ENCODE results near the gene SORBS1.
"Not testable (repeated sequence)": the region's sequence is repeated elsewhere in the genome, so short reads cannot be mapped to it uniquely, and the experiment has no call there.

The SORBS1 gene

DNA sequence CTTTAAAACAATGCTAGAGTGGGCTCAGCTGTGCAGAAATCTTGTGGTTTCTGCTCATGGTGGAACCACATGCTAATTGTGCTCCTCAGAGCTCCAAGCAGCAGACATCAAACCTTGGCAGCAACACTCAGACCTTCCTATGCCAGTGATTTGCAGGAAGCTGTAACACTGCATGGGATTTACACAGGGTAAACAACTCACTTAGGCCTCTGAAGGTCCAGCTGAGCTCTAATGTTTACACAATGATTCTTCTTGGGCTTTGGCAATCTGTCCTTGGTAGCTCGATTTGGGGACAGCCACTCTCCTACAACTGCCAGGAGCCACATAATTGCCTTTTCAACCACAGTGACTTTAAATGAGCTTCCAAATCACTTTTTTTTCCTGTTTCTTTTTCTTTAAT lies 172.6 kb downstream of the SORBS1 start:
- DNase-seq (ENCODE audit: low spot score), result no peak

GRCh38 chr10:95388109-95388471 lies 173.1 kb downstream of the SORBS1 start:
- no peak for DNase-seq (ENCODE audit: low spot score)

DNA sequence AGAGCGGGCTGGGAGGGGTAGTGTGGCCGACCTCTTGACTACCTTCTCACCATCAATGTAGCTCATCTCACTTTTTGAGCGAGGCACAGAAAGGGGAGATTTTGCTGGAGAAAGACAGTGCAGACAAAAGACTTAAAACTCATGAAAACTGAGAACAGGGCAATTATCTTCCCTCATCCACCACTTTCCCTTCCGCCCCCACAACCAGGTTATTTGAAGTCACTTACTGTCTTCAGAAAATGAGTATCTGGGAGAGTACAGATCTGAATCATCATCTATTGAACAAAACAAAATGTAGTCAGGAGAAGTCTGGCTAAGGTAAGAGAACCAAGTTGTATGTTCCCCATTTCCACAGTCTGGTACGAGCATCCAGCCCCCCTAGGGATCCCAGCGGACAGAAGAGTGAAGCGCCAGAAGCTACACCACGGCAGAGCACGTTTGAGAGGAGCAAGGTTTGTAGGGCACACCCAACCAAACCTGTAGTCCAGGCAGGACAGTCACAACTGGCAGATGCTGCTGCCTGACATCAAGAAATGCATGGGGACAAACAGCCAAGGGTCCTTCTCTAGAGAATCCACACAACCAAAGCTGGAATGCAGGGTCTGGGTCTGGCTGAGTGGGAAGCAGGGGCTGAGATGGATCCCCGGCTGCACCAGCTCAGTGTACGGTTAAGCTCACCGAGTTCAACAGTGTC lies 177.0 kb downstream of the SORBS1 start:
- no peak for DNase-seq (ENCODE audit: low spot score)

- DNase-seq (ENCODE audit: low spot score), result no peak
Measured at GRCh38 chr10:95382596-95382995, 178.6 kb downstream of the SORBS1 start.

DNA sequence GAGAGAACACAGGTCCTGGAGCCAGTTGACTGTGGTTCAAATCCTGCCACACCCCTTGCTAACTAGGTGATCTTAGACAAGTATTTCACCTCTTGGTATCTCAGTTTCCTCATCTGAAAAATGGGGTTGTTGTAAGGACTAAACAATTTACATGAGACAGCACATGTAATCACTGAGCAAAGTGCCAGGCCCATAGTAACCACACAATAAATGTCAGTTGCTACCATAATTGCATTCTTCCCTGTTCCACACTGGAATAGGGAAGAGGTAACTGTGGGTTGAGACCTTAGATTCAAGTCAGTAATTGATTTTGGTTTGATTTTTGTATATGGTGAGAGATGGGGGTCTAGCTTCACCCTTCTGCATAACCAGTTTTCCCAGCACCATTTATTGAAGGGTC lies 179.0 kb downstream of the SORBS1 start:
- DNase-seq (ENCODE audit: low spot score), result no peak

- no peak for DNase-seq (ENCODE audit: low spot score)
Measured at GRCh38 chr10:95377950-95378349, 183.2 kb downstream of the SORBS1 start.

- DNase-seq (ENCODE audit: low spot score), result no peak
Measured at GRCh38 chr10:95375418-95375817, 185.8 kb downstream of the SORBS1 start.

DNA sequence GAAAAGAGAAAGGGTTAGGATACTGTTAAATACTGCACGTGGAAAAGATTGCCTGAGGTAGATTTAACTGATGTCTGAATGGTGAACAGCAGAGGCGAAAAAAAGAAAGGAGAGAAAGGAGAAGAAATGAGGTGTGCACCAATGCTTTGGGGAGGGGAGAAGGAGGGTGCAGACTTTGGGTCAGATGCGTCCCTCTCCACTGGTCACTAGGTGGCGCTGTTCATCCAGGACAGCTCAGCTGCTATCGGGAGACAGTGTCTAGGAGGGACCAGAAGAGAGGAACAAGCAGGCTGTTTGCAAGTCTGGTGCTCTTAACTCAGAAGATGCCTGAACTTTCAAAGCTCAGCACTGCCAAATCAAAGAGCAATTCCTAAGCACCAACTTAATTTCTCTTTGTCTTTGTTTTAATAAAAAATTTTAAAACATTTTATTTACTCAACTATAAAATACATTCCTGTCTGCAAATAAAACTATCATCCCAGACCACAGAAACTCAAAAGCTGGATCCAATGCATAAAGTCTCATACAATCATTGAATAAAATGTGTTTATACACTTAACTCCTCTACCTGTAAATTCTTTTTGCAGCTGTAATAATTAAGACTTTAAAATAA lies 186.5 kb downstream of the SORBS1 start:
- peak; percentile 87 for DNase-seq (ENCODE audit: low spot score)

DNA sequence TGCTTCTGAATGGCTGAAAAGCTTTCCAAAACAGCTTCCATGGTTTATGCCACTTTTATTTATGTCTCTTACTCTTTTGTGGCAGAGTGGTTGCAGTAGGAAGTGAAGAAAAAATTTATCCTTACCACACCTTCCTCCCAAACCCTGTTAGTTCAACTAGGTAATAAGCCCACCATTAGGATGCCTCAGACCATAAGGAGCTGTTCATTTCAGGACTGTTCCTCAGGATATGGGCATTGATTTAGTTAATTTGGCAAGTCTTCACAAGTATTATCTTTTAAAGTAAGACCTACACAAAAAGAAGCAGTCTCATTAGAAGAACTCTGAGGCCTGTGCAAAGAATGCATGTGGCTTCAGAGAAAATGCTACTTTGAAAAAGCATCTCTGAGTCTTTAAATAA lies 187.5 kb downstream of the SORBS1 start:
- DNase-seq (ENCODE audit: low spot score), result no peak

- no peak for DNase-seq (ENCODE audit: low spot score)
Measured at GRCh38 chr10:95364342-95364741, 196.8 kb downstream of the SORBS1 start.

DNA sequence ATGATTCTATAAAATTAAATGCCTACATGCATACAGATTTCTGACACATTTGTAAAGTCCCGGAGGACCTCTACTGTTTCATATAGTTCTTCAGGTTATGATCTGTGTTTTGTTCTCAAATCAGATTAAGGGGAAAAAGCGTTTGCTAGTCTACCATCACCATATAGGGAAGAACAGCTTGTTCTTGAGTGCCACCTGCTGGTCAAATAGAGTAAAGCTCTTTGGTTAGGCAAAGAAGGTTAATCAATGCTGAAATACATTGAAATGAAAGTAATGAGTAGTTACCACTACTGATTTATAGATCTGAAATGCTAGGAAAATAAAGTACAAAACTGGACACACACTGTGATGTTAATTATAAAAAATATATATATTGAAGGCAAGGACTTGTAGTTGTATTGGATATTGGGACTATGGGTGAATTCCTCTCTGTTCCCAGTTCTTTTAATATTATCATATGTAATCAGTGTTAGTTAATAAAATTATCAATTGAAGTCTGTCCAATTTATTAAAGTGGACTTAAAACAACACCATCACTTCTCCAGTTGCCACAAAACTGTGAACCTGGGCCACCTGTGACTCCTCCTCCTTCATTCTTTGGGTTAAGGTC lies 197.8 kb downstream of the SORBS1 start:
- peak; percentile 80 for DNase-seq (ENCODE audit: low spot score)

- DNase-seq (ENCODE audit: low spot score), result peak; percentile 34
Measured at GRCh38 chr10:95360122-95360714, 201.0 kb downstream of the SORBS1 start.

DNA sequence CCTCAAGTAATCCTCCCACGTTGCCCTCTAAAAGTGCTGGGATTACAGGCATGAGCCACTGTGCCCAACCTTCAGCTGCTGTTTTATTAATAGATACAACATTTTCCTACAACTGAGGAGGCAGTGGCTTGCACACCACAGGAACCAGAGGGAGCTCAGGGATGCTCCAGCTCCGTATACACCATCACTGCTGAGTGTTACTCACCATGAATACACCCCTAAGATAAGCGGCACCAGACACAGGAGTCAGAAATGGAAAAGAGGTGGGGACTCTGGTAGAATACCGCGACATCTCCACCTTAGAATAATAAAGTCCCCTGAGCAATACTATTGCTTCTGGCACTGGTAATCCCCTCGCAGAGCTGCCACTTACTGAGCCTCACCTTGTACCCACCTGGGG lies 201.7 kb downstream of the SORBS1 start:
- DNase-seq (ENCODE audit: low spot score), result no peak

- no peak for DNase-seq (ENCODE audit: low spot score)
Measured at GRCh38 chr10:95356190-95356955, 204.8 kb downstream of the SORBS1 start.

DNA sequence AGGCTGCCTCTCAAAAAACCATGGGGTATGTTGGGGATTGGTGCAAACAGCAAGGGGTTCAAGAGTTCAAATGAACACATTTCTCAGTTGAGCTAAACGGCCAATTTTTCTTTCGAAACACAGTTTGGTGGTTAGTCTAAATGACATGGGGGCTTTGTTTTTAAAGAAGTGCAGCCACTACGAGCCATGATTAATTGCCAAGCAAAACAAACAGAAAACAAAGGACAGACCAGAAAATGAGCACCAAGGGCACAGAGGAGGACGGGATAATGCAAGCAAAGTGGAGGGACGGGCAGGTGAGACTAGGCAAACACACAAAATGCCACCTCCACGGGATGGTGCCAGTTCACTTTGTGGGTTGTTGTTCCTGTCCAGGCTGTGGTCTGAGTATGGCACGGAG lies 205.9 kb downstream of the SORBS1 start:
- no peak for DNase-seq (ENCODE audit: low spot score)

- no peak for DNase-seq (ENCODE audit: low spot score)
Measured at GRCh38 chr10:95354110-95354509, 207.1 kb downstream of the SORBS1 start.

GRCh38 chr10:95353123-95353522 lies 208.0 kb downstream of the SORBS1 start:
- DNase-seq (ENCODE audit: low spot score), result no peak

- no peak for DNase-seq (ENCODE audit: low spot score)
Measured at GRCh38 chr10:95352684-95353083, 208.5 kb downstream of the SORBS1 start.

- DNase-seq (ENCODE audit: low spot score), result no peak
Measured at GRCh38 chr10:95350830-95351228, 210.3 kb downstream of the SORBS1 start.

GRCh38 chr10:95350219-95350829 lies 210.8 kb downstream of the SORBS1 start:
- DNase-seq (ENCODE audit: low spot score), result no peak

DNA sequence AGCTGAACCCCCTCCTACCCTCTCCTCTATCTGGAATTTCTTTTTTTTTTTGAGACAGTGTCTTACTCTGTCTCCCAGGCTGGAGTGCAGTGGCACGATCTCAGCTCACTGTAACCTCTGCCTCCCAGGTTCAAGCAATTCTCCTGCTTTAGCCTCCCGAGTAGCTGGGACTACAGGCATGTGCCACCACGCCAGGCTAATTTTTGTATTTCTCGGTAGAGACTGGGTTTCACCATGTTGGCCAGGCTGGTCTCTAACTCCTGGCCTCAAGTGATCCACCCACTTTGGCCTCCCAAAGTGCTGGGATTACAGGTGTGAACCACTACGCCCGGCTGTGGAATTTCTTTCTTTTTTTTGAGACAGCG lies 213.8 kb downstream of the SORBS1 start:
- DNase-seq (ENCODE audit: low spot score), result not testable (repeated sequence)

Data from iPS-NIHi11 (cell line).